Brain microvascular endothelial cell (primary cell): ENCODE results near the gene SRCIN1.
A peak's percentile ranks its signal among the peaks of the same experiment; 100 is the strongest.

Source experiments
- DNase-seq: peaks from one replicate; pipeline ENCODE4 v3.0.0-alpha.2; 2020
- H3K27ac ChIP-seq: fragments of 250-450 bp; sonication (Bioruptor Pico); 2 replicates; pipeline ENCODE4 v1.5.1; 2020; ENCODE audit warnings: mild to moderate bottlenecking, moderate library complexity
- H3K27me3 ChIP-seq: fragments of 250-450 bp; sonication (Bioruptor Pico); replicated peaks from 2 replicates; pipeline ENCODE4 v1.5.1; 2020; ENCODE audit warnings: mild to moderate bottlenecking
- H3K36me3 ChIP-seq: fragments of 250-450 bp; sonication (Bioruptor Pico); replicated peaks from 2 replicates; pipeline ENCODE4 v1.5.1; 2020; ENCODE audit warnings: mild to moderate bottlenecking
- H3K4me3 ChIP-seq: 2 replicates; pipeline ENCODE4 v1.5.1; 2011; ENCODE audit warnings: low read depth, mild to moderate bottlenecking, control low read depth, low read length, moderate library complexity
- in situ Hi-C: cut with HindIII; loops from 2 replicates; pipeline ENCODE4 v1.10.0; 2017; ENCODE audit warnings: low sequenced_read_pairs, low pct_ligation_motif_present
- TF ChIP-seq, protein P1 (sequence below): IDR thresholded peaks from 2 replicates; pipeline ENCODE4 v1.5.1; 2011; ENCODE audit warnings: low read depth, mild to moderate bottlenecking, moderate library complexity, low read length, control low read depth, inconsistent platforms; ENCODE audit errors: missing control alignments

Gene SRCIN1

DNA sequence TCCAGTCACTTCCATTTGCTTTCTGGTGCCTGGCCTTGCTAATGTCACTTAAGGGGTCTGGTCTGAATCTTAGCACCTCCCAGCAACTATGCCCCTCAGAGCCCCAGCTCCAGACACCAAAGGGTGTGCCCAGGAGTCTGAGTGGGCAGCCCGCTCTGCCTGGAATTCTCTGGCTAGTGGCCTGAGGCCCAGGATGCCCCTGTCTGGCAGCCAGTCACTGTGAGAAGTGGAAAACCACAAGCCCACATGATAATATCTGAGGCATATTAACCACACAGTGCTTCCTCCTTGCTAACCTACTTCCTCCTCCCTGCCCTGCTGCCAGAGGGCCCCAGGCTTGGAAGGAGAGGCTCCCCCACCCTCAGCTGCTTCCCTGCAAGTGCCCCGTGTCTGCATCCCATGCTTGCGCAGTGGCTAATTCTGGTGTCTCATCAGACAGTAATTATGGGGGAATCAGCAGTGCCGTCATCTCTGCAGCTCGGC is 14.0 kb downstream of the SRCIN1 start:
- no peaks in the 10 kb centered on the region for H3K36me3 ChIP-seq
- H3K4me3 ChIP-seq = no peak overlapping the region
- H3K27ac ChIP-seq = no peak overlapping the region
- peaks cover 57% of the 10 kb centered on the region for H3K27me3 ChIP-seq
- in situ Hi-C loops = no loop called here
- peak; percentile 8 for DNase-seq
- TF ChIP-seq, protein P1, sequence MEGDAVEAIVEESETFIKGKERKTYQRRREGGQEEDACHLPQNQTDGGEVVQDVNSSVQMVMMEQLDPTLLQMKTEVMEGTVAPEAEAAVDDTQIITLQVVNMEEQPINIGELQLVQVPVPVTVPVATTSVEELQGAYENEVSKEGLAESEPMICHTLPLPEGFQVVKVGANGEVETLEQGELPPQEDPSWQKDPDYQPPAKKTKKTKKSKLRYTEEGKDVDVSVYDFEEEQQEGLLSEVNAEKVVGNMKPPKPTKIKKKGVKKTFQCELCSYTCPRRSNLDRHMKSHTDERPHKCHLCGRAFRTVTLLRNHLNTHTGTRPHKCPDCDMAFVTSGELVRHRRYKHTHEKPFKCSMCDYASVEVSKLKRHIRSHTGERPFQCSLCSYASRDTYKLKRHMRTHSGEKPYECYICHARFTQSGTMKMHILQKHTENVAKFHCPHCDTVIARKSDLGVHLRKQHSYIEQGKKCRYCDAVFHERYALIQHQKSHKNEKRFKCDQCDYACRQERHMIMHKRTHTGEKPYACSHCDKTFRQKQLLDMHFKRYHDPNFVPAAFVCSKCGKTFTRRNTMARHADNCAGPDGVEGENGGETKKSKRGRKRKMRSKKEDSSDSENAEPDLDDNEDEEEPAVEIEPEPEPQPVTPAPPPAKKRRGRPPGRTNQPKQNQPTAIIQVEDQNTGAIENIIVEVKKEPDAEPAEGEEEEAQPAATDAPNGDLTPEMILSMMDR = no peak

DNA sequence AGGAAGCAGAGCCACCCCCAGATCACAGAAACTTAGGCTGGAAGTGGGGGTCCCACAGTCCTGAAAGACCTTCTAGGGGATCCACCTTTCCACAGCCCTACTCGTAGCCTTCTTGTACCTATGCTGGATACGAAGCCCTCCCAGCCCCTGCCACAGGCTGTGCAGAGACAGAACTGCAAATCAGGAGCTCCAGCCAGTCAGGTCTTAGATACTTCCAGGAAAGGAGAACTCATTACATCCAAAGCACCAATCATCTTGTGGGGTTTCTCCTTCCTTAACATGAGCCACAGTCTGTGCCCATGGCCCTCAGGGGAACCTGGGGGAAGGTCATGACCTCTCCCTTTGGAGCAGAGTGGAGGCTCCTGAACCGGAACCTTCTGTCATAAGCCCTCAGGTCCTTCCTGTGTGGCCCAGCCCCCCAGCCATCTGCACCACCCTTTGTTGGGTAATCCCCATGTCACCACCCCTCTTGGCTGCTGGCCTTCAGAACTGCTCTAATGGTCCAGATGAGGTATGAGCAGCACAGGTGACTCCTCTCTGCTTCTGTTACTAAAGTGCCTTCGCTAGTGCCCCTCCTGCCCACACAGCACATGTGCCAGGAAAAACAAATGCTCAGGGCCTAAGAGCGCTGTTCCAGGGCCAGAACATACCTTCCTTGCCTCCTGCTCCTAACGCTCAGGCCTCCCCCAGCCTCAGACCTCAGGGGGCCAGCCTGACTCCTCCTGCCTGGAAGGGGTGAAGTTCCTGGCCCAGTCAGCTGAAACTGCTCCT is 14.6 kb downstream of the SRCIN1 start:
- H3K36me3 ChIP-seq = no peaks in the 10 kb centered on the region
- TF ChIP-seq, protein P1 = no peak
- in situ Hi-C loops = no loop called here
- no peak overlapping the region for H3K4me3 ChIP-seq
- peaks cover 51% of the 10 kb centered on the region for H3K27me3 ChIP-seq
- DNase-seq = no peak
- H3K27ac ChIP-seq = no peak overlapping the region

DNA sequence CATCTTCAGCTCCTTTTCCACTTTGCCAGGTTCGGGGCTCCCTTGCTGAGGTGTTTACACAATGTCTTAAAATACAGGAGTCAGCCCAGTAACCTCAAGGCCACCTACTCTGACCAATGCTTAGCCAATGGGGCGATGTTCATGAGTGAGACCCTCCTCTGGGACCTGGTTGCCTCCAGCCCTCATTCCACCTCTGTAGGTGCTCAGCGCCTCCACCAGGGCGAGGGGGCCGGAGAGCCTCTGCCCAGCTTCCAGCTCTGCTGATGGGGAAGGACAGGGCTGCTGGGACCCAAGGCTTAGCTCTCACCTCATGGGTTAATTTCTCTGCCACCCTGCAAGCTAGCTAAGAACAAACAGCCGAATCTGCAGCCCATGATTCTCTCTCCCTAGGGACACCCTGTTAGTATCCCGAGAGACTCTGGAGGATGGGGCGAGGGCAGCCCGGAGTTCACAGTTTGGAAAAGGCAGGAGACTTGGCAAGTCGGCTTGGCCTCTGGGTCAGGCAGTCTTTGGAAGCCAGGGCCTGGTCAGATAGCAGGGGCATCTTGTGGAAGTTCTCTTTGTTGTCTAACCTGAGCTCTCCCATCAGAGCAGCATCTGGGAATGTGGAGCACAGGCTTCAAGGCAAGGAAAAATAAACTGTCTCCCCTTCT is 16.2 kb downstream of the SRCIN1 start:
- Histone ChIP-seq H3K36me3 (no peaks in the 10 kb centered on the region), H3K27me3 (peaks cover 46% of the 10 kb centered on the region), H3K27ac (no peak overlapping the region), H3K4me3 (no peak overlapping the region)
- DNase-seq = no peak
- TF ChIP-seq, protein P1 = no peak
- in situ Hi-C loops = no loop called here

DNA sequence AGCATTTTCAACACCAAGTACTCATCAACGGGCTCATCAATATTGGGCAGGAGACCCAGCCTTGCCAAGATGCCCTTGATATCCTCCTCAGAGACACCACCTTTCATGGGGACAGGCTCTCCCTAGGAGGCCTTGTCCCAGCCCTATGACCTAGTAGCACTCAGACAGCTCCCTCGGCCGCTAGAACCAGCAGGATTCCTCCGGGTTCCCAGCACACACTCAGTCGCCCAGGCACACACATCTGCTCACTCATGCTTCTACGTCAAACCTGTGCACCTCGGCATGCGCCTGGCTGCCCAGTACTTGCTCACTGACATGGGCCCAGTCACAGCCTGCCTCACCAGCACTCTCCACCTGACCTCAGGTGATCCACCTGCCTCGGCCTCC is 17.0 kb downstream of the SRCIN1 start:
- in situ Hi-C loops = no loop called here
- Histone ChIP-seq H3K27ac (no peak overlapping the region), H3K36me3 (no peaks in the 10 kb centered on the region), H3K4me3 (no peak overlapping the region), H3K27me3 (peaks cover 39% of the 10 kb centered on the region)
- TF ChIP-seq, protein P1 = no peak
- no peak for DNase-seq

DNA sequence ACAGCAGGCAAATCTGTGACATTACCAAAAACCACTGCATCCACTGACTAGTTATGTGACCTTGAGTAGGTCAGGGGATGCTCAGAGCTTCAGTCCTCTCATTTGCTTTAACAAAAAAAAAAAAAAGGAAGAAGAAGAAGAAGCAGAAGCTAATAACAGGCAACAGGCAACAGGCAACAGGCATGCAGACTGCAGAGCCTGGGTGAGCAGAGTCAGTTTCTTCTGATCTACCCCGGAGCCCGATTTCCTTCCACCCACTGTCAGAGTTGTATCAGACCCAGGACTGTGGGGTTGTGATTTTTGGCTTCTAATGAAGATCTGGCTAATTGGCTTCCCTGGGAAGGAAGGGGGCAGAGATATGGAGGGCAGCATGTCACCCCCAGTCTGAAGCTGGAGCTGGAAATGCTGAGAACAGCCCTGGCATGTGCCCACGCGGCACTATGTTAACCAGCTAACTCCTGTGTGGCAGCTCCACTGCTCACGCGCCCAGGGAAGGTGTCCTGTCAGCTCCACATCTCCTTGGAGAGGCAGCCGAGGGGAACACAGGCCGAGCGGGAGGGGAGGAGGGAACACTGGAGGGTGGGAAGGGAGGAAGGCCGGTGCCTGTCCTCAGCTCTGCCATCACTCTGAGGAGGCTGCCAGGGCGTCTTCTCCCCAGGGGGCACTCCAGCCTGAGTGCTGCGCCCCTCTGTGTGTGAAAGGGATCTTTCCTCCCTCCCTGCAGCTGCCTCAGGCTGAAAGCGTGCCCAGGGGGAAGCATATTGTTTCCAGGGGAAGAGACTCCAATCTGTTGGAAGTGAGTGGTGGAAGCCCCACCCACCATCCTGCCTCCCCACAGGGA is 17.6 kb downstream of the SRCIN1 start:
- in situ Hi-C loops = no loop called here
- TF ChIP-seq, protein P1 = no peak
- no peak for DNase-seq
- H3K36me3 ChIP-seq = no peaks in the 10 kb centered on the region
- no peak overlapping the region for H3K4me3 ChIP-seq
- H3K27me3 ChIP-seq = peaks cover 33% of the 10 kb centered on the region
- no peak overlapping the region for H3K27ac ChIP-seq
